ENCODE results near the gene EHHADH. TPM values are rescaled to one million over a fixed set of nuclear protein-coding genes. Genes with fewer than 3 reads are reported as not detected.

The EHHADH gene
- polyA plus RNA-seq, 3 donors = 0.57 to 1.5 (median 1.1) TPM

- no peaks in the 10 kb centered on the region for H4K20me1 ChIP-seq (ENCODE audit: insufficient read depth, low read length)
- H3K27me3 ChIP-seq (ENCODE audit: control insufficient read depth in 2 of 2, insufficient read depth in 2 of 2, low read length in 2 of 2) = peaks cover 73 to 87% of the 10 kb centered on the region in 2 donors
- peaks cover 36 to 49% (median 40%) of the 10 kb centered on the region in 3 donors for H3K27me3 Mint-ChIP-seq (ENCODE audit: low read depth in 3 of 3)
- peak within 1 kb of the TSS; percentile 53 for H3K9ac ChIP-seq (ENCODE audit: insufficient read depth, low read length, poor library complexity, severe bottlenecking)
- peaks cover 8% of the 10 kb centered on the region for H3K4me1 Mint-ChIP-seq
- H3K4me1 ChIP-seq (ENCODE audit: control insufficient read depth in 1 of 2, insufficient read depth in 2 of 2, low read length in 2 of 2) = peaks cover 9 to 18% of the 10 kb centered on the region in 2 donors
- no peak within 1 kb of the TSS for H3K27ac Mint-ChIP-seq
- H2AFZ ChIP-seq (ENCODE audit: insufficient read depth, low read depth, low read length, poor library complexity, severe bottlenecking) = peak within 1 kb of the TSS; percentile 86
- no peak for TF ChIP-seq CTCF (IDR thresholded peaks at IDR 0.05)
- H3K36me3 Mint-ChIP-seq = peaks cover 3 to 4% of the 10 kb centered on the region in 2 donors
- H3K79me2 ChIP-seq (ENCODE audit: insufficient read depth, low read length) = no peaks in the 10 kb centered on the region
- no peaks in the 10 kb centered on the region for H3K36me3 ChIP-seq (replicated peaks in 1 of 2; ENCODE audit: control insufficient read depth in 1 of 2, insufficient read depth in 2 of 2, low read length in 2 of 2)
- WGBS (ENCODE audit: insufficient coverage) = under 1% methylated on average over 112 of the region's 113 CpGs
- H3K4me2 ChIP-seq (replicated peaks; ENCODE audit: extremely low read depth, low read length, poor library complexity, severe bottlenecking) = peak within 1 kb of the TSS; percentile 91
- H3K4me3 Mint-ChIP-seq = peak within 1 kb of the TSS; percentile 92 to 93
- no peak within 1 kb of the TSS for H3K27ac ChIP-seq (ENCODE audit: low read depth in 1 of 2, low read length in 2 of 2)
- peaks cover 0 to 7% (median 4%) of the 10 kb centered on the region in 7 donors for H3K9me3 Mint-ChIP-seq
- H3K4me3 ChIP-seq (replicated peaks in 1 of 3; ENCODE audit: low read depth in 2 of 3, low read length in 3 of 3) = peak within 1 kb of the TSS; percentile 48 to 79 (median 77)
- peaks cover 0 to 5% of the 10 kb centered on the region in 2 donors for H3K9me3 ChIP-seq (replicated peaks in 1 of 2; ENCODE audit: control insufficient read depth in 1 of 2, insufficient read depth in 1 of 2, low read length in 2 of 2)
- peak in 2 of 3 donors; percentile 10 to 20 for DNase-seq
- intact Hi-C loops (cut with micrococcal nuclease) = no loop called here
Observed at GRCh38 chr3:185152410-185153170, 101.3 kb downstream of the EHHADH start, which contains the start of gene C3orf70. Gene C3orf70 (minus strand): TSS chr3:185153060. CDS start chr3:185152823, 237 bp downstream.

- Histone ChIP-seq H3K9me3 (replicated peaks in 1 of 2; ENCODE audit: control insufficient read depth in 1 of 2, insufficient read depth in 1 of 2, low read length in 2 of 2) (peaks cover 0 to 5% of the 10 kb centered on the region in 2 donors), H3K4me3 (replicated peaks in 1 of 3; ENCODE audit: low read depth in 2 of 3, low read length in 3 of 3) (peak overlapping the region in 2 of 3 experiments; percentile 50 to 77), H3K27ac (ENCODE audit: low read depth in 1 of 2, low read length in 2 of 2) (no peak overlapping the region), H3K4me1 (ENCODE audit: control insufficient read depth in 1 of 2, insufficient read depth in 2 of 2, low read length in 2 of 2) (peaks cover 9 to 18% of the 10 kb centered on the region in 2 donors), H3K79me2 (ENCODE audit: insufficient read depth, low read length) (no peaks in the 10 kb centered on the region), H3K36me3 (replicated peaks in 1 of 2; ENCODE audit: control insufficient read depth in 1 of 2, insufficient read depth in 2 of 2, low read length in 2 of 2) (no peaks in the 10 kb centered on the region), H3K9ac (ENCODE audit: insufficient read depth, low read length, poor library complexity, severe bottlenecking) (no peak overlapping the region), H4K20me1 (ENCODE audit: insufficient read depth, low read length) (no peaks in the 10 kb centered on the region), H3K27me3 (ENCODE audit: control insufficient read depth in 2 of 2, insufficient read depth in 2 of 2, low read length in 2 of 2) (peaks cover 73 to 90% of the 10 kb centered on the region in 2 donors), H2AFZ (ENCODE audit: insufficient read depth, low read depth, low read length, poor library complexity, severe bottlenecking) (peak overlapping the region; percentile 86), H3K4me2 (replicated peaks; ENCODE audit: extremely low read depth, low read length, poor library complexity, severe bottlenecking) (peak overlapping the region; percentile 91)
- Mint-ChIP-seq H3K4me3 (peak overlapping the region; percentile 72 to 93), H3K27ac (no peak overlapping the region), H3K27me3 (ENCODE audit: low read depth in 3 of 3) (peaks cover 36 to 43% (median 39%) of the 10 kb centered on the region in 3 donors), H3K4me1 (peaks cover 8% of the 10 kb centered on the region), H3K9me3 (peaks cover 0 to 7% (median 3%) of the 10 kb centered on the region in 7 donors), H3K36me3 (peaks cover 3 to 4% of the 10 kb centered on the region in 2 donors)
- intact Hi-C loops (cut with micrococcal nuclease) = no loop called here
- TF ChIP-seq CTCF (IDR thresholded peaks at IDR 0.05) = no peak
- no peak for DNase-seq
- 2% methylated on average over 7 of the region's 9 CpGs for WGBS (ENCODE audit: insufficient coverage)
Observed at GRCh38 chr3:185151964-185152409, 101.9 kb downstream of the EHHADH start.

Data from CD14-positive monocyte (primary cell).